Activated CD8-positive, alpha-beta T cell treated with anti-CD3 and anti-CD28 coated beads for 36 hours (primary cell): ENCODE data around the gene CCDC61. TPM values are rescaled to one million over a fixed set of nuclear protein-coding genes. Genes with fewer than 3 reads are reported as not detected.

Source experiments
- ATAC-seq: fragments of 200-7000 bp; cut with Tn5 transposase; one replicate; pipeline ENCODE4 v1.10.0; 2021; ENCODE audit warnings: mild to moderate bottlenecking, moderate library complexity
- CTCF ChIA-PET: fragments of 350-600 bp; sonication (Branson Sonifier 250); formaldehyde crosslinking; loops from one replicate; lab custom pipeline; 2021; ENCODE audit warnings: antibody characterized with exemption; lab: Charles Lee
- POLR2A ChIA-PET: fragments of 350-600 bp; sonication (Branson Sonifier 250); formaldehyde crosslinking; loops from one replicate; lab custom pipeline; 2021; ENCODE audit warnings: antibody characterized with exemption; lab: Charles Lee
- DNase-seq: peaks from one replicate; pipeline ENCODE4 v3.0.0-alpha.2; 2020
- H3K27ac Mint-ChIP-seq: one replicate; pipeline ENCODE4 v1.8.0; 2021; ENCODE audit warnings: mild to moderate bottlenecking, mixed read lengths
- H3K27me3 Mint-ChIP-seq: one replicate; pipeline ENCODE4 v1.8.0; 2021; ENCODE audit warnings: mixed read lengths
- H3K36me3 Mint-ChIP-seq: one replicate; pipeline ENCODE4 v1.8.0; 2021; ENCODE audit warnings: low read depth, mixed read lengths
- H3K4me1 Mint-ChIP-seq: one replicate; pipeline ENCODE4 v1.8.0; 2021; ENCODE audit warnings: low read depth, mixed read lengths
- H3K4me3 Mint-ChIP-seq: one replicate; pipeline ENCODE4 v1.8.0; 2021; ENCODE audit warnings: mild to moderate bottlenecking, moderate library complexity, mixed read lengths
- H3K9me3 Mint-ChIP-seq: one replicate; pipeline ENCODE4 v1.8.0; 2021; ENCODE audit warnings: mixed read lengths
- CTCF ChIP-seq: fragments of 200-600 bp; IDR thresholded peaks from one replicate; pipeline ENCODE4 v1.8.0; 2022; ENCODE audit warnings: antibody characterized with exemption, mild to moderate bottlenecking
- intact Hi-C: fragments of 100-400 bp; cut with micrococcal nuclease; formaldehyde crosslinking; loops from one replicate; pipeline ENCODE4 v1.10.0; 2022
- total RNA-seq, 2 experiments: library from RNA; stranded (reverse); gene quantifications; one replicate each; pipeline ENCODE4 v1.2.3, GENCODE V29; 2021

Gene CCDC61
- total RNA-seq, 2 experiments from 2014 or later: 26.9 to 29.2 TPM

- ChIA-PET CTCF (interaction anchor here (1.2 to 5.8 kb wide), 2 partner anchors 7 to 11 kb away, joined by 3 to 47 read pairs; no protein-coding TSS in a partner anchor), POLR2A (no interaction called here)
- TF ChIP-seq CTCF: no peak
- H3K4me1 Mint-ChIP-seq: peaks cover 12% of the 10 kb centered on the region
- no peak for ATAC-seq
- no peaks in the 10 kb centered on the region for H3K36me3 Mint-ChIP-seq
- H3K4me3 Mint-ChIP-seq: no peak overlapping the region
- no peak overlapping the region for H3K27ac Mint-ChIP-seq
- H3K9me3 Mint-ChIP-seq: no peaks in the 10 kb centered on the region
- intact Hi-C loops: loop anchor here (10.0 kb wide), 2 partner anchors 53 to 163 kb away; no protein-coding TSS in a partner anchor
- DNase-seq: no peak
- peaks cover 13% of the 10 kb centered on the region for H3K27me3 Mint-ChIP-seq
Measured at GRCh38 chr19:46021531-46022041, 26.3 kb downstream of the CCDC61 start.

- H3K4me3 Mint-ChIP-seq: no peak overlapping the region
- intact Hi-C loops: loop anchor here (10.0 kb wide), 2 partner anchors 53 to 163 kb away; no protein-coding TSS in a partner anchor
- no peaks in the 10 kb centered on the region for H3K9me3 Mint-ChIP-seq
- H3K36me3 Mint-ChIP-seq: no peaks in the 10 kb centered on the region
- H3K4me1 Mint-ChIP-seq: peaks cover 13% of the 10 kb centered on the region
- no peak for ATAC-seq
- DNase-seq: no peak
- TF ChIP-seq CTCF: no peak
- CTCF ChIA-PET: no interaction called here
- no peak overlapping the region for H3K27ac Mint-ChIP-seq
- POLR2A ChIA-PET: interaction anchor here (0.7 kb wide), 1 partner anchor 23 kb away, joined by 4 read pairs; no protein-coding TSS in a partner anchor
- H3K27me3 Mint-ChIP-seq: peaks cover 16% of the 10 kb centered on the region
Measured at GRCh38 chr19:46022061-46022430, 26.8 kb downstream of the CCDC61 start.

- intact Hi-C loops: loop anchor here (10.0 kb wide), 2 partner anchors 52 to 162 kb away; no protein-coding TSS in a partner anchor
- Mint-ChIP-seq H3K4me1 (peaks cover 12% of the 10 kb centered on the region), H3K27me3 (peaks cover 16% of the 10 kb centered on the region), H3K27ac (no peak within 1 kb of the TSS), H3K4me3 (no peak within 1 kb of the TSS), H3K36me3 (no peaks in the 10 kb centered on the region), H3K9me3 (no peaks in the 10 kb centered on the region)
- ATAC-seq (no peak), DNase-seq (no peak)
- TF ChIP-seq CTCF: no peak
- ChIA-PET POLR2A (interaction anchor here (0.6 to 0.7 kb wide), 2 partner anchors 23 to 904 kb away, joined by 3 to 4 read pairs; no protein-coding TSS in a partner anchor), CTCF (interaction anchor here (1.7 kb wide), 1 partner anchor 243 kb away, joined by 4 read pairs; no protein-coding TSS in a partner anchor)
Measured at GRCh38 chr19:46022431-46023310, 27.4 kb downstream of the CCDC61 start, which contains the start of gene PGLYRP1. Gene PGLYRP1 (minus strand): TSS chr19:46023053. CDS start chr19:46023021, 32 bp downstream.

- no peak overlapping the region for H3K27ac Mint-ChIP-seq
- H3K4me1 Mint-ChIP-seq: peaks cover 12% of the 10 kb centered on the region
- H3K4me3 Mint-ChIP-seq: no peak overlapping the region
- ChIA-PET CTCF (interaction anchor here (1.7 kb wide), 1 partner anchor 242 kb away, joined by 4 read pairs; no protein-coding TSS in a partner anchor), POLR2A (interaction anchor here (0.6 kb wide), 1 partner anchor 903 kb away, joined by 3 read pairs; no protein-coding TSS in a partner anchor)
- intact Hi-C loops: loop anchor here (10.0 kb wide), 2 partner anchors 51 to 161 kb away; no protein-coding TSS in a partner anchor
- peaks cover 16% of the 10 kb centered on the region for H3K27me3 Mint-ChIP-seq
- no peak for TF ChIP-seq CTCF
- no peaks in the 10 kb centered on the region for H3K36me3 Mint-ChIP-seq
- no peak for DNase-seq
- H3K9me3 Mint-ChIP-seq: no peaks in the 10 kb centered on the region
- ATAC-seq: no peak
Measured at GRCh38 chr19:46023311-46023779, 28.1 kb downstream of the CCDC61 start.
